ENCODE results near the gene TAP2. TPM values are rescaled to one million over a fixed set of nuclear protein-coding genes. Genes with fewer than 3 reads are reported as not detected.

Gene TAP2
- total and polyA plus RNA-seq, 2 of the 13 experiments (the other 11 are each of a cell fraction or from before 2014, with no cell fraction given), result 10.3 to 17.6 TPM

GRCh38 chr6:32853541-32854375, 15.2 kb upstream of the TAP2 start, which contains the start of the genes PSMB9 and TAP1 (continued):
- TF ChIP-seq ZNF281 (CRISPR knock-in tag; IDR thresholded peaks at IDR 0.05; ENCODE audit: borderline replicate concordance) (peak; percentile 11; the same call in 1 of the 2 replicates), TBP (CRISPR knock-in tag; IDR thresholded peaks at IDR 0.05) (0 out of 2 replicates have a peak, but pooled peaks have one; percentile 60), KDM3A (CRISPR knock-in tag; IDR thresholded peaks at IDR 0.05; ENCODE audit: low read depth) (peak; percentile 96), RBFOX2 (IDR thresholded peaks at IDR 0.05; ENCODE audit: low read depth, low read length) (peak; percentile 79), CEBPB (IDR thresholded peaks at IDR 0.05; ENCODE audit: borderline replicate concordance, low read depth, low read length) (no peak), MIER2 (CRISPR knock-in tag; IDR thresholded peaks at IDR 0.05) (peak; percentile 87), ZNF430 (CRISPR knock-in tag; IDR thresholded peaks at IDR 0.05) (peak; percentile 68; the same call in 1 of the 2 replicates), FOXK2 (IDR thresholded peaks at IDR 0.05) (no peak), ZNF570 (CRISPR knock-in tag; IDR thresholded peaks at IDR 0.05; ENCODE audit: borderline replicate concordance) (no peak), ZNF234 (CRISPR knock-in tag; conservative IDR thresholded peaks at IDR 0.05) (no peak), TOE1 (CRISPR knock-in tag; IDR thresholded peaks at IDR 0.05) (0 out of 2 replicates have a peak, but pooled peaks have one; percentile 28), NFATC3 (CRISPR knock-in tag; IDR thresholded peaks at IDR 0.05) (0 out of 2 replicates have a peak, but pooled peaks have one; percentile 39), ZNF597 (CRISPR knock-in tag; IDR thresholded peaks at IDR 0.05) (no peak), SETDB1 (CRISPR knock-in tag; IDR thresholded peaks at IDR 0.05; ENCODE audit: borderline replicate concordance) (no peak), ZNF160 (CRISPR knock-in tag; IDR thresholded peaks at IDR 0.05) (peak; percentile 74; the same call in 1 of the 2 replicates), MIER3 (CRISPR knock-in tag; IDR thresholded peaks at IDR 0.05; ENCODE audit: borderline replicate concordance) (0 out of 2 replicates have a peak, but pooled peaks have one; percentile 17), ZEB1 (IDR thresholded peaks at IDR 0.05; ENCODE audit: insufficient replicate concordance, low read depth) (no peak), ZNF350 (CRISPR knock-in tag; IDR thresholded peaks at IDR 0.05; ENCODE audit: borderline replicate concordance, low read depth) (no peak; the same call in none of the 2 replicates), CHD2 (IDR thresholded peaks at IDR 0.05; ENCODE audit: low read depth, low read length) (no peak)
- TF ChIP-seq, protein P1, sequence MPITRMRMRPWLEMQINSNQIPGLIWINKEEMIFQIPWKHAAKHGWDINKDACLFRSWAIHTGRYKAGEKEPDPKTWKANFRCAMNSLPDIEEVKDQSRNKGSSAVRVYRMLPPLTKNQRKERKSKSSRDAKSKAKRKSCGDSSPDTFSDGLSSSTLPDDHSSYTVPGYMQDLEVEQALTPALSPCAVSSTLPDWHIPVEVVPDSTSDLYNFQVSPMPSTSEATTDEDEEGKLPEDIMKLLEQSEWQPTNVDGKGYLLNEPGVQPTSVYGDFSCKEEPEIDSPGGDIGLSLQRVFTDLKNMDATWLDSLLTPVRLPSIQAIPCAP (CRISPR knock-in tag; IDR thresholded peaks at IDR 0.05; ENCODE audit: low read depth), result peak; percentile 100
- TF ChIP-seq, protein P2, sequence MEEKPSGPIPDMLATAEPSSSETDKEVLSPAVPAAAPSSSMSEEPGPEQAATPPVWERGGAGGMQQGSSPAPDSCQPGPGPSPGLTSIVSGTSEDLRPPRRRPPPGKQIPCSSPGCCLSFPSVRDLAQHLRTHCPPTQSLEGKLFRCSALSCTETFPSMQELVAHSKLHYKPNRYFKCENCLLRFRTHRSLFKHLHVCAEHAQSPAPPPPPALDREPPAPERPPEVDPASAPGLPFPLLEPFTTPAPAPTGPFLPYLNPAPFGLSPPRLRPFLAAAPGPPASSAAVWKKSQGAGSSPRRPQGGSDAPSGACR (CRISPR knock-in tag; IDR thresholded peaks at IDR 0.05), result 0 out of 2 replicates have a peak, but pooled peaks have one; percentile 53
